Stimulated activated CD4-positive, alpha-beta T cell treated with anti-CD3 and anti-CD28 coated beads, Interleukin-4, amount 100 ng/mL, for 24 hours (primary cell): ENCODE results near the gene GJC1.
A peak's percentile ranks its signal among the peaks of the same experiment; 100 is the strongest.
"Not testable (repeated sequence)": the region's sequence is repeated elsewhere in the genome, so short reads cannot be mapped to it uniquely, and the experiment has no call there.

Experiments
- DNase-seq: peaks from one replicate; pipeline ENCODE4 v3.0.0-alpha.2; 2020

The GJC1 gene

DNA sequence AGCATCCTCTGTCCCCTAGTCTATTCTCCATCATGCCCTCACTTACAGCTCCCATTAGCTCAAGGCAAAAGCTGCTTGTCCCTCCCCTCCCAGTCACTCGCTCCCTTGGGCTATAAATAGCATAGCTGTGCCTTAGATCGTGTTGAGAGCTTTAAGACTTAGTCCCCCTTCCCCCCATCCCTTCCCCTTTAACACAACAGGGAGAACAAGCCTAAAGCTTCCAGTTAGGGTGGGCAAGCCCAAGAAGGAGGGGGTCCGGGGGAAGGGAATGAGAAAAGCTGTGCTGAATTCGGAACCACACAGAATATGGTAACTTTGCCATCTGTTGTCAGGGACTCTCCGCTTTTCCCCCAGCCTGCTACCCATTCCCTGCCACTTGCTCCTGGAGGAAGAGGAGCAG lies 12.7 kb upstream of the GJC1 start:
- DNase-seq, result no peak

- no peak for DNase-seq
Observed at GRCh38 chr17:44840936-44841335, 10.8 kb upstream of the GJC1 start.

- DNase-seq, result no peak
Observed at GRCh38 chr17:44840274-44840673, 10.2 kb upstream of the GJC1 start.

GRCh38 chr17:44837196-44837595 lies 7.1 kb upstream of the GJC1 start:
- DNase-seq, result no peak

DNA sequence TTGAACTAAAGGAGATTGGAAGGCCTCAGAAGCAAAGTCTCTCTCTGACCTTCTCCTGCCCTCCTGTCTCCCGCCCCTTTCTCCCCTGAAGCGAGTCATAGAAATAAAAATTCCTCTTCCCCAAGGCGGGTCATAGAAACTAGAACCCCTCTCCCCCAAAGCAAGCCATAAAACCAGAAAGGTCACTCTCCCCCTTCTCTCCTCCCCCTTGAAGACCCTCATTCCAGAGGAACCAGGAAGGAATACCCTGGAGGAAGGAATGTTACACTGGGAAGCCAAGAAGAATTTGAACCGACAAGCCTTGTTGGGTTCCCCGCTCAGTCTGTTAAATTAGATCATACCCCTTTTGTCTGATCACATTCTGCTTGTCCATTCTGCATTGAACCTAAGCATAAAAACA lies 2.7 kb upstream of the GJC1 start:
- DNase-seq, result no peak

DNA sequence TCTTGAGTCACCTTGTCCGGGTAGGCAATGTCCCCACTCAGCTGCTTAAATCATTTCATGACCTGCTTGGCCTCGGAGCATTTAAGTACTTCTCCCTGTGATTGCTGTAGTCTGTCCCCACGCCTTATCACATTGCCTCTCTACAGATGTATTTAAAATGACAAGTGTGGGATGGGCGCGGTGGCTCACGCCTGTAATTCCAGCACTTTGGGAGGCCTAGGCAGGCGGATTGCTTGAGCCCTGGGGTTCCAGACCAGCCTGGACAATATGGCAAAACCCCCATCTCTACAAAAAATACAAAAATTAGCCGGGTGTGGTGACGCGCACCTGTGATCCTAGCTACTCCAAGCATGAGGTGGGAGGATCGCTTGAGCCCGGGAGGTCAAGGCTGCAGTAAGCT lies 1.3 kb upstream of the GJC1 start:
- DNase-seq, result no peak

DNA sequence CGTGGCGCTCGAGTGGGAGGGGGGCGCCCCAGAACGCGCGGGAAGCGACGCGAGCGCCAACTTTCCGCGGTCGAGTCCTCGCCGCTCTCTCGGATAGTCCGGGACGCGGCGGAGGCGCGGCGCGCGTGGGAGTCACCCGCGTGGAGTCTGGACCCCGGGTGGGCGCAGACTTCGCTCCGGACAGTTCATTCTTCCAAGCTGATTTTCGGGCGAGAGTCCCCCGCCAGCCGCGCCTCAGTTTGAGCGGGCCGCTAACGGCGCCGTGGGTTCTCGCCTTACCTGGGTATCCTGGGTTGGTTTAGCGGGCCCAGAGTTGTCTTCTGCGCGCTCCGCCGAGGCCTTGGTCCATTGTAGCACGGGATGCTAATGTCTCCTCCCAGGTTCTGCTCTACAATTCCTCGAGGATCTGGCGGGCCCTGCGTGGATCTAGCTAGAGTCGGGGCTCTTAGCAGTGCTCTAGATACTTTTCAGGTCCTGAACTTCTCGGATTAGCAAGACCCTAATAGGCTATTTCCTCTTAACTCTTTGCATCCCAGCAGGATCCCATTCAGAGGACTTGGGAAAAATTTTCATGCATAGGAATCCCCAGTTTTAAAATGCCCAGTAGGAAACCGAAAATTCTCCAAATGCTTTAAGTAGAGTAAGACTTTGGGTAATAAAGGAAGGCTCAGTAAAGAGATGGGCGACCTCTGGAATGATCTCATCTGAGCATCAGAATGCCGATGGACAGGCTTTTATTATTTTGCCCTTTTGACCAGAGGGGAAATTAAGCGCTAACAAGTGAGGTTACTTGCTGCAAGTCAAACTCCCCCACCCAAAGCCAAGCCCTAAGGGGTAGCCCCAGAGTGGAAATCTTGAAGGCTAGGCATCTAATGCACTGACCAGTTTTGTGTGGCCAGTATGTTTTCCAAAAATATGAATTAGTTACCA lies 537 bp upstream of the GJC1 start:
- peak; percentile 9 for DNase-seq

DNA sequence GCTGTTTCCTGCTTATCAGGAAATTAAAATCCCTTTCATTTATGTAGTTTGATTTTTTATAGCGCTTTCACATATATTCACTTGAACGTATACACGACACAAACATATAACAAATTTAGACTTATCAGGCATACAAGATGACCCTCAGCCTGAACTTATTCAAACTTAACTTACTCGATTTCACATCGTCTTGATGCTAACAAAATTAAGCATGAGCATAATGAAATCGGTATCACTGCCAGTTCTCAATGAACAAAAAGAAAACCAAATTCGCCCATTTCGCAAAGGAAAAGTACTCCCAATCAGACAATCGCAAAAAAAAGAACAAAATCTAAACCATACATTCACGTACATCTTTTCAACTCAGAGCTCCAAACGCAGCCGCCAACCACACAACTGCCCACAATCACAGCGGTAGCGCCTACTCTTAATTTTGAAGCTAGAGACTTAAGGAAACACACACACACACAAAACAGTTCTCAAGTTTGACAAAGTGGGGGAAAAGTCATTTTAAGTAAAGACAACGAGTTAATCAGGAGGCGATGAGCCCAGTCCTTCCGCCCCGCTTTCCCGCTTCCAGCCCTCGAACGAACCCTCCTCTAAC lies 1.1 kb downstream of the GJC1 start:
- DNase-seq, result no peak

GRCh38 chr17:44827863-44828262 lies 2.2 kb downstream of the GJC1 start:
- DNase-seq, result no peak

DNA sequence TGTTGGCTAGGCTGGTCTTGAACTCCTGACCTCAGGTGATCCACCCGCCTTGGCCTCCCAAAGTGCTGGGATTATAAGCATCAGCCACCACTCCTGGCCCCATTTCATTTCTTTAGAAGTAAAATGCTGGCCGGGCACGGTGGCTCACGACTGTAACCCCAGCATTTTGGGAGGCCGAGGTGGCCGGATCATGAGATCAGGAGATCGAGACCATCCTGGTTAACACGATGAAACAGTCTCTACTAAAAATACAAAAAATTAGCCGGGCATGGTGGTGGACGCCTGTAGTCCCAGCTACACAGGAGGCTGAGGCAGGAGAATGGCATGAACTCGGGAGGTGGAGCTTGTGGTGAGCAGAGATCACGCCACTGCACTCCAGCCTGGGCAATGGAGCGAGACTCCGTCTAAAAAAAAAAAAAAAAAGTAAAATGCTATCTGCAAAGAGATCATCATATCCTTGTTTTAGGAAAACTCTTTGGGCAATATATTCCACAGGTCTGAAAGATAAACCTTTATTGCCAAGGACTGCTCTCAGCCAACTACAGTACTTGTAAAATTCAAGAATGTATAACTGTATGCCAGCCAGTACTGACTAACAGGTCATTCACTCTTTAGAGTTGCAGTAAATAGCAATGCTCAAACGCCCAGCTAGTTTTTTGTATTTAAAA lies 3.8 kb downstream of the GJC1 start:
- no peak for DNase-seq

GRCh38 chr17:44825236-44825635 lies 4.9 kb downstream of the GJC1 start:
- DNase-seq, result not testable (repeated sequence)

GRCh38 chr17:44820631-44821212 lies 9.4 kb downstream of the GJC1 start:
- no peak for DNase-seq

DNA sequence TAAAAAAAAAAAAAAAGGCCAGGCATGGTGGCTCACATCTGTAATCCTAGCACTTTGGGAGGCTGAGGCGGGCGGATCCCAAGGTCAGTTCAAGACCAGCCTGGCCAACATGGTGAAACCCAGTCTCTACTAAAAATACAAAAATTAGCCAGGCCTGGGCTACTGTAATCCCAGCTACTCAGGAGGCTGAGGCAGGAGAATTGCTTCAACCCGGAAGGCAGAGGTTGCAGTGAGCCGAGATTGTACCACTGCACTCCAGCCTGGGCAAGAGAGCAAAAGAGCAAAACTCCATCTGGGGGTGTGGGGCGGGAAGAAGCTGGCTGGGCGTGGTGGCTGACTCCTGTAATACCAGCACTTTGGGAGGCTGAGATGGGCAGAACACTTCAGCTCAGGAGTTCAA lies 11.6 kb downstream of the GJC1 start:
- not testable (repeated sequence) for DNase-seq

- DNase-seq, result no peak
Observed at GRCh38 chr17:44812263-44812662, 17.8 kb downstream of the GJC1 start.

DNA sequence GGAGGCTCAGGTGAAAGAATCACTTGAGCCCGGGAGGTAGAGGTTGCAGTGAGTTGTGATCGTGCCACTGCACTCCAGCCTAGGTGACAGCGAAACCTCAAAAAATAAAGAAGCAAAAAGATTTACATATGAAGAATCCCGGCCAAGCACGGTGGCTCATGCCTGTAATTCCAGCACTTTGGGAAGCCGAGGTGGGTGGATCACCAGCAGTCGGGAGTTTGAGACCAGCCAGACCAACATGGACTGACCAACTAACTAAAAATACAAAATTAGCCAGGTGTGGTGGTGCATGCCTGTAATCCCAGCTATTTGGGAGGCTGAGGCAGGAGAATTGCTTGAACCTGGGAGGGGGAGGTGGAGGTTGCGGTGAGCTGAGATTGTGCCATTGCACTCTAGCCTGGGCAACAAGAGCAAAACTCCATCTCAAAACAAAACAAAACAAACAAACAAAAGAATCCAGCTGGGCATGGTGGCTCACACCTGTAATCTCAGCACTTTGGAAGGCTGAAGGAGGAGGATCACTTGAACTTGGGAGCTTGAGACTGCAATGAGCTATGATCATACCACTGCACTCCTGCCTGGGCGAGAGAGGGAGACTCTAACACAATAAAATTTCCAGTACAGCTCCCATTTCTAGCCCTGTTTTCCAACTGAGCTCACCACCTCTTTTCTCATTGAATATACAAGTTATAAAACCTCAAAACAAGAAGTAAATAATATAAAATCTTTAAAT lies 21.3 kb downstream of the GJC1 start:
- DNase-seq, result not testable (repeated sequence)

DNA sequence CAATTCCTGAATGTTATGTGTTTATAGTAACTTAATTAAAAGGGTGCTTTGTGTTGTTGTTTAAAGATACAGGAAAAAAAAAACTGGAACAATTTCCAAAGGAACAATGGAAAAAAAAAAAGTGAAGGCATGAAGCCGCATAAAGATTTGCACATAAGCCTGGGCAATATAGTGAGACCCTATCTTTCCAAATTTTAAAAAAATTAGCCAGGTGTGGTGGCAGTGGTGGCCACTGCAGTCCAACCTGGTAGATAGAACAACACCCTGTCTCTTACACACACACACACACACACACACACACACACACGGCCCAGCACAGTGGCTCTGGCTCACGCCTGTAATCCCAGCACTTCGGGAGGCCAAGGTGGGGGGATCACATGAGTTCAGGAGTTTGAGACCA lies 21.9 kb downstream of the GJC1 start:
- no peak for DNase-seq

- no peak for DNase-seq
Observed at GRCh38 chr17:44807817-44808155, 22.3 kb downstream of the GJC1 start.

DNA sequence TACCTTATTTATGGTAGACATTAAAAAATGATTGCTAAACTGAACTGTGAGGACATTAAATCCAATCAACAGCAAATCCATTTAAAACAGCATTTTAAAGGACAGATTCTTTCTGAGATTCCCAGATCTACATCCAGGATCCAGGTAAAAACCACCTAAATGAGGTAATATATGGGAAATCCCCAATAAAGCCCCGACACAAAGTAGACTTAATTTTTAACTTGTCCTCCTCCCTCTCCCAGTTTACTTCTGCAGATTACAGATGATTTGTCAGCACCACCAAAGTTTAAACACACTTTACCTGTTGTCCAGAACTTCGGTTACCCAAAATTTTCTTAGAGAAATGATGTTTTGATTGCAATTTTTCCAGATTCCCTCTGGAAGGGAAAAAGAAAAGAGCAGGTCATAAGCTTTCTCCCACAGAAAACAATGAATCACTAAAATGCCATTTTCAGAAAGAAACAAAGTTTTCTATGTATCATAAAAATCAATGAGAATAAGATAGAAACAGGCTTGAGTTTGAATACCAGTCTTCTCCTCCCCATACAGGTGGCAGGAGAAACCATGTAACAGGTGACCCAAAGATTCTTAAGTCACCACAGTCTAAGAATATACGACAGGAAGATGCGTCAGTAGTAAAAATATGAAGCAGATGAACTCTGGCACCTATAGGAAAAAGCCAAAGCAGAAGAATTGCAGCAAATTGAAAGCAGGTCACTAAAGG lies 22.8 kb downstream of the GJC1 start:
- DNase-seq, result no peak

DNA sequence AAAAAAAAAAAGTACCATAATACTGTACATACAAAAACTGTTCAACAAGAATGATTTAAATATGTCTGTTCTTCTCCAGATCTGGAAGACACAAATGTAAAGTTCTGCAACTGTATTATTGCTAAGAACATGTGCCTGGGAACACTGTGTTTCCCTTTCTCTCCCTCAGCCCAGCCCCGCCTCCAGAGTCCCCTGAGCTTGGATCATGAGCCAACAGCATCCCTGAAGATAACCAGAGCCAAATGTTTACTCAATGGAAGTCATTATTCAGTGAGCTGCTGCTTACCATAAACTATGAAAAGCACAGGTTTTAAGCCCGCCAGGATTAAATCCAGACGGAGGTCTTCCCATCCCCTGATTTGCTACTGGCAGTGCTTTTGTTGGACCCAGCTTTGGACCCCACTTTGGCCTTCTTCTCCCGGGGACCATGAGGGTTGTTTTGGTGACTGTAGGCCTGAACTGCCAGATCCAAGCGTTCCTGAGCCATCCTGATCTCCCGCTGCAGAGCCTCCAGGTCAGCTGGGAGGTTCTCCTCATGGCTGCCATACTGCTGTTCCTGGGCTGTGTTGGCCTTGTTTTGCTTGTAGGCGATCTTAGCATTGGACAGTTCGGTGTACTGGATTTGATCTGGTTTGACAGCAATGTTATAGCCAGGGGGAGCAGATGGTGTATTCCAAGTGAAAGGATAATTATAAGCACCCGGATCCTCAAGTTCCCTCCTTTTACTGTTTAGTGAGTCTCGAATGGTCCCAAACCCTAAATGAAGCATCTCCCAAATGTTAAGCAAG lies 25.6 kb downstream of the GJC1 start:
- no peak for DNase-seq

DNA sequence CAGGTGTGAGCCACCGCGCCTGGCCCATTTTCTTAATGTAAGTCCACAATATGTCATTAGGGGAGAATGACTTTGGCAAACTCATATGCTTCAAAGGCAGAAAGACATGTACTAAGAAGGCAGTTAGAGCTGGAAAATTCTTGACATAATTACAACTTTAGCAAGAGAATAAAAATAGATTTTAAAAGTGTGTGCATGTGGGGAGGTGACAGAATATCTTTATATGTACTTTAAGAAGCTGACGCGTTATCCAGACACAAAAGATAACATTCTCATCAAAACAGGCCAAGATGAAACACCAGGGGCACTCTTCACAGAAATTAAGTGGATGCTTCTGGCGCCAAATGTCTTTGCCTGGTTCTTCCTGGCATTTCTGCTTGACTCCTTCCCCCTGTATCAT lies 28.2 kb downstream of the GJC1 start:
- DNase-seq, result no peak

DNA sequence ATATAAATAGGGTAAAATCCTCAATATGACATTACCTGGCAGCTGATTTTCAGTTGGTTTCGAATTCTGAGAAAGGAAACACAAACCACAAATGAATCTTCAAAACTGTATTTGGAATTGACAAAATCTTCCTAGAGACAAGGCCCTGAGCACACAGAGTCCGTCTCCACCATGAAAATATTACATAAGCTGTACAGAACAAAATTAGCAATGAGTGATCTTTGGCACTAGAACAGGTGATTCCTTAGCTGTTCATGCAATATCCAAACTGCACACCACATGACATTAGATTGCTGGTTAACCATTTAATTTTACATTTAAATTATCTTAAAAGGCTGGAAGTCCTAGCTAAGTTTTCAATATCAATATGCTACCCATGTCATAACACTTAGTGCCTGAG lies 31.7 kb downstream of the GJC1 start:
- DNase-seq, result no peak
